B cell (primary cell): ENCODE results near the gene DAB1. TPM values are rescaled to one million over a fixed set of nuclear protein-coding genes. Genes with fewer than 3 reads are reported as not detected.

Experiments
- ATAC-seq: fragments of 200-7000 bp; cut with Tn5 transposase; one replicate; pipeline ENCODE4 v1.10.0; 2021; ENCODE audit warnings: low read depth, mild to moderate bottlenecking, moderate number of reproducible peaks, moderate library complexity
- CTCF ChIA-PET: fragments of 350-600 bp; sonication (Branson Sonifier 250); formaldehyde crosslinking; loops from one replicate; lab custom pipeline; 2021; ENCODE audit warnings: antibody characterized with exemption, inconsistent platforms; lab: Charles Lee
- POLR2A ChIA-PET: fragments of 350-600 bp; sonication (Branson Sonifier 250); formaldehyde crosslinking; loops from one replicate; lab custom pipeline; 2021; ENCODE audit warnings: antibody characterized with exemption; lab: Charles Lee
- DNase-seq: peaks from one replicate; pipeline ENCODE4 v3.0.0; 2013
- H2AFZ ChIP-seq: 2 replicates; pipeline ENCODE4 v1.6.1; 2012; ENCODE audit warnings: mild to moderate bottlenecking, low read depth, low read length; ENCODE audit not compliant: insufficient read depth, poor library complexity, severe bottlenecking
- H3K27ac ChIP-seq, 2 donors: 1 replicate in 1 of 2; 2 replicates in 1 of 2; pipeline ENCODE4 v1.5.1; 2012 to 2013; ENCODE audit warnings: low read length in 2 of 2, mild to moderate bottlenecking in 2 of 2, moderate library complexity in 1 of 2
- H3K27me3 ChIP-seq, 4 experiments: fragments of 200-600 bp in 1 of 4; sonication (generic) in 1 of 4; replicated peaks in 1 of 4; 1 replicate in 2 of 4; 2 replicates in 2 of 4; pipeline versions ENCODE4 v1.6.1 to v1.7.0; 2013 to 2016; ENCODE audit warnings: low read length in 3 of 4, mild to moderate bottlenecking in 2 of 4, mixed read lengths in 1 of 4, moderate library complexity in 1 of 4; ENCODE audit not compliant: insufficient read depth in 4 of 4, control insufficient read depth in 3 of 4; ENCODE audit errors: control extremely low read depth in 1 of 4
- H3K36me3 ChIP-seq, 2 experiments: replicated peaks in 1 of 2; 1 replicate in 1 of 2; 2 replicates in 1 of 2; pipeline versions ENCODE4 v1.6.1 to v1.7.1; 2013; ENCODE audit warnings: low read length in 1 of 2; ENCODE audit not compliant: insufficient read depth in 2 of 2, control insufficient read depth in 1 of 2; ENCODE audit errors: control extremely low read depth in 1 of 2, extremely low read depth in 1 of 2
- H3K4me1 ChIP-seq, 2 donors: fragments of 200-600 bp in 1 of 2; sonication (generic) in 1 of 2; 1 replicate in 1 of 2; 2 replicates in 1 of 2; pipeline versions ENCODE4 v1.5.1 to v1.6.1; 2013 to 2017; ENCODE audit warnings: low read length in 2 of 2; ENCODE audit not compliant: control insufficient read depth in 2 of 2, insufficient read depth in 2 of 2
- H3K4me2 ChIP-seq: replicated peaks from 2 replicates; pipeline ENCODE3; 2012; ENCODE audit warnings: mild to moderate bottlenecking, low read depth, low read length; ENCODE audit not compliant: poor library complexity, severe bottlenecking
- H3K4me3 ChIP-seq, 5 experiments: fragments of 200-600 bp in 1 of 5; sonication (generic) in 1 of 5; 1 replicate in 3 of 5; 2 replicates in 2 of 5; pipeline versions ENCODE4 v1.5.1 to v1.7.0; 2011 to 2016; ENCODE audit warnings: low read length in 4 of 5, mild to moderate bottlenecking in 4 of 5, low read depth in 2 of 5, control low read depth in 1 of 5, moderate library complexity in 1 of 5; ENCODE audit not compliant: insufficient read depth in 1 of 5; ENCODE audit errors: control extremely low read depth in 1 of 5, extremely low read depth in 1 of 5
- H3K79me2 ChIP-seq: fragments of 200-600 bp; sonication (generic); one replicate; pipeline ENCODE4 v1.6.0; 2016; ENCODE audit warnings: low read length; ENCODE audit not compliant: control insufficient read depth, insufficient read depth
- H3K9ac ChIP-seq: fragments of 200-600 bp; sonication (generic); 2 replicates; pipeline ENCODE4 v1.6.1; 2017; ENCODE audit warnings: mild to moderate bottlenecking, low read length, moderate library complexity
- H3K9me3 ChIP-seq, 3 donors: one replicate each; pipeline versions ENCODE4 v1.6.1 to v1.7.1; 2013; ENCODE audit warnings: low read length in 2 of 3; ENCODE audit not compliant: control insufficient read depth in 2 of 3, insufficient read depth in 1 of 3; ENCODE audit errors: control extremely low read depth in 1 of 3
- H4K20me1 ChIP-seq: 2 replicates; pipeline ENCODE4 v1.6.0; 2012; ENCODE audit warnings: mild to moderate bottlenecking, low read length; ENCODE audit not compliant: insufficient read depth, control insufficient read depth, poor library complexity, severe bottlenecking
- H3K27ac Mint-ChIP-seq: one replicate; pipeline ENCODE4 v1.8.0; 2021; ENCODE audit warnings: mixed read lengths
- H3K27me3 Mint-ChIP-seq: one replicate; pipeline ENCODE4 v1.8.0; 2021; ENCODE audit warnings: mixed read lengths
- H3K4me1 Mint-ChIP-seq: one replicate; pipeline ENCODE4 v1.8.0; 2021; ENCODE audit warnings: mixed read lengths
- H3K4me3 Mint-ChIP-seq: one replicate; pipeline ENCODE4 v1.8.0; 2021; ENCODE audit warnings: mixed read lengths
- H3K9me3 Mint-ChIP-seq: one replicate; pipeline ENCODE4 v1.8.0; 2022; ENCODE audit warnings: mixed read lengths; ENCODE audit not compliant: insufficient read depth
- CTCF ChIP-seq: fragments of 200-600 bp; IDR thresholded peaks from one replicate; pipeline ENCODE4 v1.8.0; 2022; ENCODE audit warnings: antibody characterized with exemption, mild to moderate bottlenecking
- EZH2 ChIP-seq: IDR thresholded peaks from 2 replicates; pipeline ENCODE4 v1.6.1; 2012; ENCODE audit warnings: borderline replicate concordance, low read depth, mild to moderate bottlenecking, moderate library complexity, low read length; ENCODE audit not compliant: insufficient read depth, poor library complexity, severe bottlenecking
- WGBS: methylation state at CpG from one replicate; pipeline ENCODE4 v1.1.5; 2013; ENCODE audit warnings: missing lambda C conversion rate; ENCODE audit not compliant: insufficient coverage; 5-methylcytosine and 5-hydroxymethylcytosine counted together
- intact Hi-C: fragments of 100-400 bp; cut with micrococcal nuclease; formaldehyde crosslinking; loops from one replicate; pipeline ENCODE4 v1.10.0; 2022
- polyA plus RNA-seq: library from polyadenylated mRNA; depleted of rRNA; stranded (reverse); fragments of >200 nt; gene quantifications from 2 replicates; pipeline ENCODE4 v1.2.3, GENCODE V29; 2012
- total RNA-seq, 2 donors: library from RNA; stranded (reverse); fragments of 120-200 nt in 1 of 2; gene quantifications; 1 replicate in 1 of 2; 2 replicates in 1 of 2; pipeline versions ENCODE4 v1.2.3 to v1.2.4, GENCODE V29; 2013 to 2022

The DAB1 gene
- total and polyA plus RNA-seq, 2 donors (not counting 1 experiment from before 2014, with no cell fraction given) = not detected

DNA sequence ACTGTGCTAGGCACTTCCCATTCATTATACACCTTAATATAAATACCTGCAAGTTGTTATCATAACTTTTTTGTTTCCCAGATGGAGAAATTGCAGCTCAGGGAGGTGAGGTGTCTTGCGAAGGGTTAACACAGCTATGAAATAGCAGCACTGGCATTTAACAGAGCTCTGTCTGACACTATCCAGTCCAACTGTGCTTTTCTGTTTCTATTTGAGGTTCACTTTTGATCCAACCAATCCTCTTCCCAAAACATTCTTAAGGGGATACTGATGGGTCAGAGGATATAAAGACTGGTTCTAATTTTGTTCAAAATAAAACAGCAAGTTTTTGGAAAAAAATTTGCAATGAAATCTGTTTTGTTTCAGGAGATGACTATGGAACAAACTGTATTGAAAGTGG lies 411.5 kb downstream of the DAB1 start:
- no peak for DNase-seq
- Histone ChIP-seq H2AFZ (no peak overlapping the region), H3K9me3 (no peaks in the 10 kb centered on the region), H3K36me3 (no peaks in the 10 kb centered on the region), H3K27ac (no peak overlapping the region), H3K4me2 (no peak overlapping the region), H3K9ac (no peak overlapping the region), H3K4me3 (no peak overlapping the region), H3K27me3 (no peaks in the 10 kb centered on the region), H4K20me1 (no peaks in the 10 kb centered on the region), H3K4me1 (no peaks in the 10 kb centered on the region), H3K79me2 (no peaks in the 10 kb centered on the region)
- ChIA-PET POLR2A (no interaction called here), CTCF (no interaction called here)
- no peaks in the 10 kb centered on the region for H3K9me3 Mint-ChIP-seq
- no peaks in the 10 kb centered on the region for H3K4me1 Mint-ChIP-seq
- no peak for ATAC-seq
- no peak overlapping the region for H3K27ac Mint-ChIP-seq
- intact Hi-C loops = no loop called here
- no peak overlapping the region for H3K4me3 Mint-ChIP-seq
- peaks cover 8% of the 10 kb centered on the region for H3K27me3 Mint-ChIP-seq
- TF ChIP-seq EZH2 = no peak
- TF ChIP-seq CTCF = no peak
- WGBS = no CpG with 5 or more reads among the region's 1 CpG

- no peak overlapping the region for H3K9ac ChIP-seq
- no peak overlapping the region for H3K27ac Mint-ChIP-seq
- H3K9me3 ChIP-seq = no peaks in the 10 kb centered on the region
- peaks cover 4% of the 10 kb centered on the region for H3K27me3 Mint-ChIP-seq
- no peaks in the 10 kb centered on the region for H3K27me3 ChIP-seq
- DNase-seq (no peak), ATAC-seq (no peak)
- no peaks in the 10 kb centered on the region for H4K20me1 ChIP-seq
- no peak overlapping the region for H3K27ac ChIP-seq
- no peaks in the 10 kb centered on the region for H3K4me1 Mint-ChIP-seq
- H3K4me2 ChIP-seq = no peak overlapping the region
- TF ChIP-seq CTCF (no peak), EZH2 (no peak)
- no peaks in the 10 kb centered on the region for H3K79me2 ChIP-seq
- no peaks in the 10 kb centered on the region for H3K9me3 Mint-ChIP-seq
- no peaks in the 10 kb centered on the region for H3K4me1 ChIP-seq
- no peak overlapping the region for H3K4me3 ChIP-seq
- intact Hi-C loops = no loop called here
- H3K36me3 ChIP-seq = no peaks in the 10 kb centered on the region
- CTCF ChIA-PET = no interaction called here
- WGBS = 94% methylated on average over 2 of the region's 4 CpGs
- no peak overlapping the region for H3K4me3 Mint-ChIP-seq
- POLR2A ChIA-PET = no interaction called here
- no peak overlapping the region for H2AFZ ChIP-seq
These were observed 413.3 kb downstream of the DAB1 start for GRCh38 chr1:57010511-57010910.
